ENCODE data around the gene PSMF1. TPM values are rescaled to one million over a fixed set of nuclear protein-coding genes. Genes with fewer than 3 reads are reported as not detected.

The PSMF1 gene
- total and polyA plus RNA-seq, 9 of the 15 experiments (the other 6 are each of a cell fraction or from before 2014, with no cell fraction given) = 8.5 to 192 (median 33.2) TPM

GRCh38 chr20:1215386-1216170 lies 97.2 kb downstream of the PSMF1 start (continued):
- TF ChIP-seq MNT (conservative IDR thresholded peaks at IDR 0.05) (peak in 1 of 2 experiments; percentile 16; a peak in 1 of 4 replicates), ZNF143 (CRISPR knock-in tag; IDR thresholded peaks at IDR 0.05) (no peak), E2F3 (CRISPR knock-in tag; IDR thresholded peaks at IDR 0.05) (no peak), ZNF316 (IDR thresholded peaks at IDR 0.05) (peak; percentile 95), SFPQ (IDR thresholded peaks at IDR 0.05; ENCODE audit: low read depth, low read length) (no peak), BRD9 (IDR thresholded peaks at IDR 0.05; ENCODE audit: low read depth, partially characterized antibody) (no peak), NR3C1 (CRISPR knock-in tag; IDR thresholded peaks at IDR 0.05) (no peak), U2AF1 (optimal IDR thresholded peaks at IDR 0.05; ENCODE audit: low read depth, low read length) (no peak), MCM5 (IDR thresholded peaks at IDR 0.05; ENCODE audit: low read depth) (no peak), ZZZ3 (IDR thresholded peaks at IDR 0.05) (no peak), CCAR2 (IDR thresholded peaks at IDR 0.05; ENCODE audit: low read depth, low read length) (no peak), KLF10 (CRISPR knock-in tag; IDR thresholded peaks at IDR 0.05) (no peak), HIVEP1 (CRISPR knock-in tag; IDR thresholded peaks at IDR 0.05) (no peak), NFE2 (IDR thresholded peaks at IDR 0.05; ENCODE audit: low read depth) (peak; percentile 94), NR0B1 (IDR thresholded peaks at IDR 0.05; ENCODE audit: partially characterized antibody) (no peak), FOXK1 (CRISPR knock-in tag; IDR thresholded peaks at IDR 0.05; ENCODE audit: borderline replicate concordance) (no peak), MBD2 (IDR thresholded peaks at IDR 0.05; ENCODE audit: borderline replicate concordance, low read depth) (no peak), SAP30 (IDR thresholded peaks at IDR 0.05; ENCODE audit: borderline replicate concordance, insufficient read depth, low read depth, low read length, poor library complexity, severe bottlenecking) (no peak), ZNF518B (CRISPR knock-in tag; IDR thresholded peaks at IDR 0.05) (no peak), DMBX1 (CRISPR knock-in tag; IDR thresholded peaks at IDR 0.05; ENCODE audit: borderline replicate concordance) (no peak)
